Peyer's patch (tissue), 4 donors: Measurements from ENCODE around the gene UCKL1.

Source experiments
- POLR2A ChIP-seq, 2 donors: fragments of 450-650 bp; IDR thresholded peaks; one replicate each; pipeline ENCODE4 v1.5.1; 2017; ENCODE audit warnings: antibody characterized with exemption in 2 of 2, mild to moderate bottlenecking in 2 of 2, moderate library complexity in 2 of 2
- TF ChIP-seq, protein P1 (sequence below), 6 experiments: fragments of 450-650 bp in 4 of 6; fragments of 200-600 bp in 2 of 6; sonication (generic) in 1 of 6; IDR thresholded peaks; one replicate each; pipeline ENCODE4 v1.5.1; 2017 to 2019; ENCODE audit warnings: antibody characterized with exemption in 6 of 6, mild to moderate bottlenecking in 3 of 6, moderate library complexity in 1 of 6

DNA sequence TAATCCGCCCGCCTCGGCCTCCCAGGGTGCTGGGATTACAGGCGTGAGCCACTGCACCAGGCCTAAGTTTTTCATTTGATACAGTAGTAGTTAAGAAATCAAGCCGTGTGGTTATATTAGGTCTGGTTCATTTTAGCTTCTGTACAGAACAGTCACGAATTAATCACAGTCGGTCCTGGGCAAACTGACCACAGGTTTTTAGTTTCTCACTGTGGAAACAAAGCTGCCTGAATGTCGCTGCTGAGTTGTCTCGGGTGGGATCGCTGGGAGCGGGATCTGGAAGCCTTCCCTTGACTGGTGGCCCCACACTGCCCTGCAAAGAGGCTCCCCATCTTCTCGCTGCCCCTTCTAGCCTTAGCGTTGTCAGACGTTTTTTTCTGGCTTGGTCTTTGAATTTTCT lies 18.6 kb downstream of the UCKL1 start:
- TF ChIP-seq POLR2A (IDR thresholded peaks at IDR 0.05): no peak
- TF ChIP-seq, protein P1, sequence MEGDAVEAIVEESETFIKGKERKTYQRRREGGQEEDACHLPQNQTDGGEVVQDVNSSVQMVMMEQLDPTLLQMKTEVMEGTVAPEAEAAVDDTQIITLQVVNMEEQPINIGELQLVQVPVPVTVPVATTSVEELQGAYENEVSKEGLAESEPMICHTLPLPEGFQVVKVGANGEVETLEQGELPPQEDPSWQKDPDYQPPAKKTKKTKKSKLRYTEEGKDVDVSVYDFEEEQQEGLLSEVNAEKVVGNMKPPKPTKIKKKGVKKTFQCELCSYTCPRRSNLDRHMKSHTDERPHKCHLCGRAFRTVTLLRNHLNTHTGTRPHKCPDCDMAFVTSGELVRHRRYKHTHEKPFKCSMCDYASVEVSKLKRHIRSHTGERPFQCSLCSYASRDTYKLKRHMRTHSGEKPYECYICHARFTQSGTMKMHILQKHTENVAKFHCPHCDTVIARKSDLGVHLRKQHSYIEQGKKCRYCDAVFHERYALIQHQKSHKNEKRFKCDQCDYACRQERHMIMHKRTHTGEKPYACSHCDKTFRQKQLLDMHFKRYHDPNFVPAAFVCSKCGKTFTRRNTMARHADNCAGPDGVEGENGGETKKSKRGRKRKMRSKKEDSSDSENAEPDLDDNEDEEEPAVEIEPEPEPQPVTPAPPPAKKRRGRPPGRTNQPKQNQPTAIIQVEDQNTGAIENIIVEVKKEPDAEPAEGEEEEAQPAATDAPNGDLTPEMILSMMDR (IDR thresholded peaks at IDR 0.05): no peak
